Gastrocnemius medialis (tissue), 4 donors: ENCODE results near the gene MDFIC2.

Source experiments
- POLR2A ChIP-seq, 2 donors: fragments of 450-650 bp; IDR thresholded peaks; one replicate each; pipeline ENCODE4 v1.6.1; 2017; ENCODE audit warnings: antibody characterized with exemption in 2 of 2, mild to moderate bottlenecking in 2 of 2, moderate library complexity in 2 of 2
- TF ChIP-seq, protein P1 (sequence below), 5 experiments: fragments of 450-650 bp in 3 of 5; fragments of 200-600 bp in 2 of 5; sonication (generic) in 2 of 5; IDR thresholded peaks in 4 of 5; conservative IDR thresholded peaks in 1 of 5; 1 replicate in 4 of 5; 2 replicates in 1 of 5; pipeline ENCODE4 v1.5.1; 2016 to 2019; ENCODE audit warnings: antibody characterized with exemption in 5 of 5, mild to moderate bottlenecking in 3 of 5, moderate library complexity in 3 of 5

DNA sequence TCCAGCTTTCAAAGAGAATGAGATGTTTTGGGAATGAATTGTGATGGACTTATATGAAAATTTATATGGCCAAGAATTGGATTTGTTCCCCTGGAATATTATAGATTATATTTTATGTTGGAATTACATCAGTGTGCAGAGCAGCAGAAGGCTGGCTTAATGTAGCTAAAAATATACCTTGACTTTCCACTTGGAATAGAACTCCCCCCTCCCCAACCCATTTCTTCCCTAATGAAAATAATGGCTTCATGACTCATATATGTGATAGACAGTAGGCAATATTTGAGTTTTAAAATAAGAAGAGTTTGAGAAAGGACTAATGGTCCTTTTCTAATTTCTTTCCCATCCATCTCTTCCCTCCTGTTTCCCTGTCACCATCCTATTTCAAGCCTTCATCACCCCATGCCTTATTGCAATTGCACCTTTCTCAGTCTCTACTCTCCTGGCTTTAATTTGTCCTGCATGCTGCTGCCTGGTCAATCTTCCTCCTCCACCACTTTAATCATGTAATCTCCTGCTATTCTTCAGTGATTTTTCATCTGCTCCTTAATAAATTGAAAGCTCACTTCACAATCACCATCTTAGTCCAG is 122.5 kb downstream of the MDFIC2 start:
- TF ChIP-seq, protein P1, sequence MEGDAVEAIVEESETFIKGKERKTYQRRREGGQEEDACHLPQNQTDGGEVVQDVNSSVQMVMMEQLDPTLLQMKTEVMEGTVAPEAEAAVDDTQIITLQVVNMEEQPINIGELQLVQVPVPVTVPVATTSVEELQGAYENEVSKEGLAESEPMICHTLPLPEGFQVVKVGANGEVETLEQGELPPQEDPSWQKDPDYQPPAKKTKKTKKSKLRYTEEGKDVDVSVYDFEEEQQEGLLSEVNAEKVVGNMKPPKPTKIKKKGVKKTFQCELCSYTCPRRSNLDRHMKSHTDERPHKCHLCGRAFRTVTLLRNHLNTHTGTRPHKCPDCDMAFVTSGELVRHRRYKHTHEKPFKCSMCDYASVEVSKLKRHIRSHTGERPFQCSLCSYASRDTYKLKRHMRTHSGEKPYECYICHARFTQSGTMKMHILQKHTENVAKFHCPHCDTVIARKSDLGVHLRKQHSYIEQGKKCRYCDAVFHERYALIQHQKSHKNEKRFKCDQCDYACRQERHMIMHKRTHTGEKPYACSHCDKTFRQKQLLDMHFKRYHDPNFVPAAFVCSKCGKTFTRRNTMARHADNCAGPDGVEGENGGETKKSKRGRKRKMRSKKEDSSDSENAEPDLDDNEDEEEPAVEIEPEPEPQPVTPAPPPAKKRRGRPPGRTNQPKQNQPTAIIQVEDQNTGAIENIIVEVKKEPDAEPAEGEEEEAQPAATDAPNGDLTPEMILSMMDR (IDR thresholded peaks at IDR 0.05 in 4 of 5, conservative IDR thresholded peaks at IDR 0.05 in 1 of 5) = no peak
- TF ChIP-seq POLR2A (IDR thresholded peaks at IDR 0.05) = no peak
